HepG2 (cell line): ENCODE results near the gene SLC9B2. TPM values are rescaled to one million over a fixed set of nuclear protein-coding genes. Genes with fewer than 3 reads are reported as not detected.
A peak's percentile ranks its signal among the peaks of the same experiment; 100 is the strongest.

ENCODE experiments used
- DNMT3B ChIP-seq: conservative IDR thresholded peaks from 2 replicates; pipeline ENCODE4 v1.6.1; 2016; ENCODE audit warnings: missing biosample characterization, control low read depth
- DPF2 ChIP-seq: sonication (generic); formaldehyde crosslinking; IDR thresholded peaks from 2 replicates; pipeline ENCODE4 v1.4.0; 2020; ENCODE audit warnings: mild to moderate bottlenecking, low read depth, missing genetic modification reagents, borderline replicate concordance
- DZIP1 ChIP-seq: sonication (generic); formaldehyde crosslinking; IDR thresholded peaks from 2 replicates; pipeline ENCODE4 v1.5.0; 2020; ENCODE audit warnings: mild to moderate bottlenecking, missing genetic modification reagents
- FOXA3 ChIP-seq: IDR thresholded peaks from 2 replicates; pipeline ENCODE4 v1.6.1; 2016; ENCODE audit warnings: missing genetic modification reagents, missing compliant biosample characterization
- FOXK1 ChIP-seq: sonication (generic); formaldehyde crosslinking; IDR thresholded peaks from 2 replicates; pipeline ENCODE4 v1.4.0; 2020; ENCODE audit warnings: low read depth, missing genetic modification reagents, borderline replicate concordance
- HDAC2 ChIP-seq: sonication (generic); formaldehyde crosslinking; IDR thresholded peaks from 2 replicates; pipeline ENCODE4 v1.4.0; 2020; ENCODE audit warnings: missing genetic modification reagents
- HNF4G ChIP-seq, 2 experiments: sonication (generic) in 1 of 2; formaldehyde crosslinking in 1 of 2; IDR thresholded peaks; 2 replicates each; pipeline versions ENCODE4 v1.4.0 to v1.6.1; 2011 to 2020; ENCODE audit warnings: borderline replicate concordance in 2 of 2, low read depth in 2 of 2, mild to moderate bottlenecking in 2 of 2, low read length in 1 of 2, missing genetic modification reagents in 1 of 2, moderate library complexity in 1 of 2
- ISL2 ChIP-seq: sonication (generic); formaldehyde crosslinking; IDR thresholded peaks from 2 replicates; pipeline ENCODE4 v1.5.0; 2020; ENCODE audit warnings: missing genetic modification reagents
- KDM2A ChIP-seq: sonication (generic); formaldehyde crosslinking; IDR thresholded peaks from 2 replicates; pipeline ENCODE4 v1.4.0; 2020; ENCODE audit warnings: low read depth, missing genetic modification reagents, borderline replicate concordance
- KDM6A ChIP-seq: IDR thresholded peaks from 2 replicates; pipeline ENCODE4 v1.6.1; 2016; ENCODE audit warnings: low read depth
- MED1 ChIP-seq: sonication (generic); formaldehyde crosslinking; IDR thresholded peaks from 2 replicates; pipeline ENCODE4 v1.4.0; 2020; ENCODE audit warnings: missing genetic modification reagents
- MEIS2 ChIP-seq: sonication (generic); formaldehyde crosslinking; IDR thresholded peaks from 2 replicates; pipeline ENCODE4 v1.9.0; 2021; ENCODE audit warnings: mild to moderate bottlenecking, missing genetic modification reagents
- MXI1 ChIP-seq: IDR thresholded peaks from 3 replicates; pipeline ENCODE4 v1.6.1; 2012; ENCODE audit warnings: low read depth, low read length, inconsistent platforms, borderline replicate concordance
- NFIC ChIP-seq: IDR thresholded peaks from 2 replicates; pipeline ENCODE4 v1.6.1; 2012; ENCODE audit warnings: mild to moderate bottlenecking, low read length, inconsistent platforms
- RORA ChIP-seq: sonication (generic); formaldehyde crosslinking; IDR thresholded peaks from 2 replicates; pipeline ENCODE4 v1.5.0; 2020; ENCODE audit warnings: mild to moderate bottlenecking, missing genetic modification reagents, moderate library complexity
- RXRA ChIP-seq: sonication (generic); formaldehyde crosslinking; IDR thresholded peaks from 2 replicates; pipeline ENCODE4 v1.5.1; 2020; ENCODE audit warnings: missing genetic modification reagents
- RXRB ChIP-seq: IDR thresholded peaks from 2 replicates; pipeline ENCODE4 v1.6.1; 2016; ENCODE audit warnings: borderline replicate concordance, missing genetic modification reagents, missing compliant biosample characterization
- SRSF9 ChIP-seq: fragments of 200-400 bp; formaldehyde crosslinking; IDR thresholded peaks from 2 replicates; pipeline ENCODE4 v1.6.1; 2018; ENCODE audit warnings: borderline replicate concordance, mild to moderate bottlenecking, low read depth, low read length; ENCODE audit not compliant: insufficient read depth, poor library complexity, severe bottlenecking
- TCF7 ChIP-seq: sonication (generic); IDR thresholded peaks from 2 replicates; pipeline ENCODE4 v1.6.1; 2016; ENCODE audit warnings: antibody characterized with exemption, low read depth
- ZNF20 ChIP-seq: sonication (generic); formaldehyde crosslinking; IDR thresholded peaks from 2 replicates; pipeline ENCODE4 v1.4.0; 2020; ENCODE audit warnings: mild to moderate bottlenecking, moderate library complexity, missing genetic modification reagents
- ZNF234 ChIP-seq: sonication (generic); formaldehyde crosslinking; conservative IDR thresholded peaks from 2 replicates; pipeline ENCODE4 v1.5.1; 2020; ENCODE audit warnings: mild to moderate bottlenecking, missing genetic modification reagents
- ZNF383 ChIP-seq: sonication (generic); formaldehyde crosslinking; IDR thresholded peaks from 2 replicates; pipeline ENCODE4 v1.4.0; 2020; ENCODE audit warnings: missing genetic modification reagents, mild to moderate bottlenecking, borderline replicate concordance
- ZNF414 ChIP-seq: sonication (generic); formaldehyde crosslinking; IDR thresholded peaks from 2 replicates; pipeline ENCODE4 v1.5.0; 2020; ENCODE audit warnings: missing genetic modification reagents
- ZNF441 ChIP-seq: sonication (generic); formaldehyde crosslinking; IDR thresholded peaks from 2 replicates; pipeline ENCODE4 v1.7.0; 2021; ENCODE audit warnings: missing genetic modification reagents, borderline replicate concordance
- ZNF484 ChIP-seq: sonication (generic); formaldehyde crosslinking; IDR thresholded peaks from 2 replicates; pipeline ENCODE4 v1.5.1; 2020; ENCODE audit warnings: mild to moderate bottlenecking, low read depth, missing genetic modification reagents, borderline replicate concordance
- ZNF550 ChIP-seq: sonication (generic); formaldehyde crosslinking; IDR thresholded peaks from 2 replicates; pipeline ENCODE4 v1.4.0; 2020; ENCODE audit warnings: mild to moderate bottlenecking, missing genetic modification reagents, borderline replicate concordance
- ZNF564 ChIP-seq: sonication (generic); formaldehyde crosslinking; IDR thresholded peaks from 2 replicates; pipeline ENCODE4 v1.8.1; 2023; ENCODE audit warnings: mild to moderate bottlenecking, missing genetic modification reagents
- ZNF605 ChIP-seq: sonication (generic); formaldehyde crosslinking; IDR thresholded peaks from 2 replicates; pipeline ENCODE4 v1.8.0; 2022; ENCODE audit warnings: mild to moderate bottlenecking, missing genetic modification reagents
- ZNF792 ChIP-seq: IDR thresholded peaks from 2 replicates; pipeline ENCODE4 v1.6.1; 2016
- ZNF878 ChIP-seq: sonication (generic); formaldehyde crosslinking; IDR thresholded peaks from 2 replicates; pipeline ENCODE4 v1.8.1; 2023; ENCODE audit warnings: mild to moderate bottlenecking, missing genetic modification reagents, moderate library complexity
- polyA plus RNA-seq, 8 experiments: library from polyadenylated mRNA; depleted of rRNA in 3 of 8; stranded (reverse) in 7 of 8; unstranded in 1 of 8; fragments of >200 nt; fragmentation: Illumina TruSeq in 4 of 8; extraction: Trizol in 4 of 8; gene quantifications; 2 replicates each; pipeline versions ENCODE4 v1.2.1 to v1.2.3, GENCODE V29; 2011 to 2016; ENCODE audit warnings: low read depth in 4 of 8, missing spikeins in 1 of 8, mixed read lengths in 1 of 8; ENCODE audit not compliant: insufficient read depth in 1 of 8
- total RNA-seq, 5 experiments: library from RNA; depleted of rRNA; stranded (reverse); fragments of >200 nt; fragmentation: Illumina TruSeq; extraction: Trizol; gene quantifications; 2 replicates each; pipeline ENCODE4 v1.2.3, GENCODE V29; 2016; ENCODE audit warnings: low read depth in 1 of 5

Gene SLC9B2
- total and polyA plus RNA-seq, 2 of the 13 experiments (the other 11 are each of a cell fraction or from before 2014, with no cell fraction given) = 23.5 to 38.5 TPM

GRCh38 chr4:103075435-103075893 is 1.1 kb downstream of the SLC9B2 start (continued):
- peak; percentile 29 for TF ChIP-seq TCF7
- TF ChIP-seq ZNF605 (CRISPR knock-in tag) = peak; percentile 25; the same call in 1 of the 2 replicates
- peak; percentile 81; the same call in 1 of the 3 replicates for TF ChIP-seq MXI1
- TF ChIP-seq DZIP1 (CRISPR knock-in tag) = no peak
- peak; percentile 89; the same call in 1 of the 2 replicates for TF ChIP-seq DNMT3B (CRISPR knock-in tag)
- 0 out of 2 replicates have a peak, but pooled peaks have one; percentile 76 for TF ChIP-seq ZNF792 (CRISPR knock-in tag)
- peak; percentile 93 for TF ChIP-seq MED1 (CRISPR knock-in tag)
- TF ChIP-seq ZNF550 (CRISPR knock-in tag) = no peak
- no peak for TF ChIP-seq ZNF484 (CRISPR knock-in tag)
- peak; percentile 85 for TF ChIP-seq RXRB
- TF ChIP-seq RORA (CRISPR knock-in tag) = no peak
- peak; percentile 92 for TF ChIP-seq KDM6A (CRISPR knock-in tag)
- peak; percentile 74; the same call in 1 of the 2 replicates for TF ChIP-seq NFIC
- peak; percentile 23; the same call in 1 of the 2 replicates for TF ChIP-seq RXRA (CRISPR knock-in tag)
- peak; percentile 80; the same call in 1 of the 2 replicates for TF ChIP-seq HDAC2 (CRISPR knock-in tag)
- no peak for TF ChIP-seq ZNF234 (CRISPR knock-in tag)
- peak; percentile 94 for TF ChIP-seq FOXA3 (CRISPR knock-in tag)
- no peak for TF ChIP-seq KDM2A
- no peak for TF ChIP-seq SRSF9
- peak; percentile 85 for TF ChIP-seq ZNF878 (CRISPR knock-in tag)
- TF ChIP-seq MEIS2 (CRISPR knock-in tag) = peak; percentile 75; the same call in 1 of the 2 replicates
- TF ChIP-seq ZNF20 (CRISPR knock-in tag) = no peak
- TF ChIP-seq ISL2 = peak; percentile 77
- 0 out of 2 replicates have a peak, but pooled peaks have one; percentile 60 for TF ChIP-seq ZNF441 (CRISPR knock-in tag)
- peak; percentile 32 for TF ChIP-seq DPF2 (CRISPR knock-in tag)
- peak; percentile 92 for TF ChIP-seq FOXK1 (CRISPR knock-in tag)
- peak; percentile 42; the same call in 1 of the 2 replicates for TF ChIP-seq ZNF383 (CRISPR knock-in tag)
- 0 out of 2 replicates have a peak, but pooled peaks have one; percentile 69 for TF ChIP-seq ZNF414 (CRISPR knock-in tag)
- TF ChIP-seq ZNF564 (CRISPR knock-in tag) = 0 out of 2 replicates have a peak, but pooled peaks have one; percentile 48
- TF ChIP-seq HNF4G (IDR thresholded peaks at IDR 0.05; ENCODE audit: borderline replicate concordance, low read depth, low read length) = peak; percentile 89
- TF ChIP-seq HNF4G (CRISPR knock-in tag; IDR thresholded peaks at IDR 0.05; ENCODE audit: borderline replicate concordance, low read depth) = peak; percentile 85; the same call in 1 of the 2 replicates
